ENCODE results near the gene BCR. TPM values are rescaled to one million over a fixed set of nuclear protein-coding genes. Genes with fewer than 3 reads are reported as not detected.
"Not testable (repeated sequence)": the region's sequence is repeated elsewhere in the genome, so short reads cannot be mapped to it uniquely, and the experiment has no call there.

Gene BCR
- total RNA-seq, 6 donors from 2014 or later = 47.1 to 105 (median 68.6) TPM

- no peaks in the 10 kb centered on the region for H3K9me3 ChIP-seq
- H3K4me3 ChIP-seq = no peak overlapping the region
- WGBS, 2 donors = 65 to 78% methylated on average over 6 of the region's 6 CpGs
- H3K36me3 ChIP-seq = no peaks in the 10 kb centered on the region
- no peaks in the 10 kb centered on the region for H3K4me1 ChIP-seq
- H3K27me3 ChIP-seq = no peaks in the 10 kb centered on the region
- ATAC-seq (ENCODE audit: low FRiP score in 2 of 2) (no peak), DNase-seq (no peak)
- TF ChIP-seq POLR2A (IDR thresholded peaks at IDR 0.05) = no peak
- TF ChIP-seq CTCF (IDR thresholded peaks at IDR 0.05) = no peak
- no peak for TF ChIP-seq EP300 (IDR thresholded peaks at IDR 0.05)
- TF ChIP-seq POLR2AphosphoS5 (IDR thresholded peaks at IDR 0.05) = no peak
- no peak overlapping the region for H3K27ac ChIP-seq
Measured at GRCh38 chr22:23325183-23325582, 144.9 kb downstream of the BCR start.

- DNase-seq, H3K27ac ChIP-seq, H3K4me3 ChIP-seq: not testable (repeated sequence)
Measured at GRCh38 chr22:23333822-23334221, 153.5 kb downstream of the BCR start.

GRCh38 chr22:23337672-23338071 is 157.4 kb downstream of the BCR start:
- ATAC-seq (ENCODE audit: low FRiP score in 2 of 2); H3K27me3 ChIP-seq; H3K9me3 ChIP-seq; H3K4me1 ChIP-seq; H3K4me3 ChIP-seq; DNase-seq; H3K36me3 ChIP-seq; H3K27ac ChIP-seq: not testable (repeated sequence)
- 94 to 97% methylated on average over 3 of the region's 9 CpGs for WGBS, 2 donors

More at GRCh38 chr22:23333822-23334221, 153.5 kb downstream of the BCR start:
- not testable (repeated sequence) for H3K4me1 ChIP-seq; H3K27me3 ChIP-seq; H3K36me3 ChIP-seq; ATAC-seq (ENCODE audit: low FRiP score in 2 of 2); H3K9me3 ChIP-seq

- H3K4me3 ChIP-seq; H3K27ac ChIP-seq; H3K4me1 ChIP-seq; ATAC-seq (ENCODE audit: low FRiP score in 2 of 2); H3K27me3 ChIP-seq; H3K36me3 ChIP-seq; H3K9me3 ChIP-seq; DNase-seq: not testable (repeated sequence)
- WGBS, 2 donors = 81 to 87% methylated on average over 10 of the region's 10 CpGs
Measured at GRCh38 chr22:23341942-23342695, 161.8 kb downstream of the BCR start.

- WGBS, 2 donors = 62 to 76% methylated on average over 1 of the region's 1 CpG
- Histone ChIP-seq H3K27ac (no peak overlapping the region), H3K4me3 (no peak overlapping the region), H3K27me3 (no peaks in the 10 kb centered on the region), H3K4me1 (no peaks in the 10 kb centered on the region), H3K9me3 (no peaks in the 10 kb centered on the region), H3K36me3 (no peaks in the 10 kb centered on the region)
- TF ChIP-seq EP300 (IDR thresholded peaks at IDR 0.05) (no peak), CTCF (IDR thresholded peaks at IDR 0.05) (no peak), POLR2A (IDR thresholded peaks at IDR 0.05) (no peak), POLR2AphosphoS5 (IDR thresholded peaks at IDR 0.05) (no peak)
- ATAC-seq (ENCODE audit: low FRiP score in 2 of 2) (no peak), DNase-seq (no peak)
Measured at GRCh38 chr22:23351321-23351720, 171.0 kb downstream of the BCR start.

- TF ChIP-seq POLR2A (IDR thresholded peaks at IDR 0.05) (no peak), CTCF (IDR thresholded peaks at IDR 0.05) (no peak), EP300 (IDR thresholded peaks at IDR 0.05) (no peak), POLR2AphosphoS5 (IDR thresholded peaks at IDR 0.05) (no peak)
- no peak for ATAC-seq (ENCODE audit: low FRiP score in 2 of 2)
Measured at GRCh38 chr22:23353004-23353403, 172.7 kb downstream of the BCR start.

More at GRCh38 chr22:23353004-23353403, 172.7 kb downstream of the BCR start:
- Histone ChIP-seq H3K27me3 (no peaks in the 10 kb centered on the region), H3K36me3 (no peaks in the 10 kb centered on the region), H3K4me1 (no peaks in the 10 kb centered on the region), H3K9me3 (no peaks in the 10 kb centered on the region), H3K4me3 (no peak overlapping the region), H3K27ac (no peak overlapping the region)
- no peak for DNase-seq
- 70 to 83% methylated on average over 1 of the region's 1 CpG for WGBS, 2 donors

Data from upper lobe of left lung (tissue), 6 donors.